ENCODE measurements around the gene SCAF1.

- TF ChIP-seq, protein P1, sequence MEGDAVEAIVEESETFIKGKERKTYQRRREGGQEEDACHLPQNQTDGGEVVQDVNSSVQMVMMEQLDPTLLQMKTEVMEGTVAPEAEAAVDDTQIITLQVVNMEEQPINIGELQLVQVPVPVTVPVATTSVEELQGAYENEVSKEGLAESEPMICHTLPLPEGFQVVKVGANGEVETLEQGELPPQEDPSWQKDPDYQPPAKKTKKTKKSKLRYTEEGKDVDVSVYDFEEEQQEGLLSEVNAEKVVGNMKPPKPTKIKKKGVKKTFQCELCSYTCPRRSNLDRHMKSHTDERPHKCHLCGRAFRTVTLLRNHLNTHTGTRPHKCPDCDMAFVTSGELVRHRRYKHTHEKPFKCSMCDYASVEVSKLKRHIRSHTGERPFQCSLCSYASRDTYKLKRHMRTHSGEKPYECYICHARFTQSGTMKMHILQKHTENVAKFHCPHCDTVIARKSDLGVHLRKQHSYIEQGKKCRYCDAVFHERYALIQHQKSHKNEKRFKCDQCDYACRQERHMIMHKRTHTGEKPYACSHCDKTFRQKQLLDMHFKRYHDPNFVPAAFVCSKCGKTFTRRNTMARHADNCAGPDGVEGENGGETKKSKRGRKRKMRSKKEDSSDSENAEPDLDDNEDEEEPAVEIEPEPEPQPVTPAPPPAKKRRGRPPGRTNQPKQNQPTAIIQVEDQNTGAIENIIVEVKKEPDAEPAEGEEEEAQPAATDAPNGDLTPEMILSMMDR (IDR thresholded peaks at IDR 0.05), result peak in 2 of 3 experiments; percentile 25 to 26
- TF ChIP-seq POLR2A (IDR thresholded peaks at IDR 0.05), result no peak
These were observed 47.4 kb downstream of the SCAF1 start, which contains the start of gene ADM5 for GRCh38 chr19:49689133-49690078.
